Transverse colon (tissue), 4 donors: ENCODE results near the gene TALDO1. TPM values are rescaled to one million over a fixed set of nuclear protein-coding genes. Genes with fewer than 3 reads are reported as not detected.

Experiments
- DNase-seq: peaks from one replicate; pipeline ENCODE4 v3.0.0-alpha.2; 2019
- H3K27ac ChIP-seq, 4 donors: fragments of 200-600 bp; sonication (generic); 2 replicates each; pipeline ENCODE4 v1.5.1; 2016 to 2018; ENCODE audit warnings: inconsistent platforms in 4 of 4
- H3K27me3 ChIP-seq: fragments of 200-600 bp; sonication (generic); 2 replicates; pipeline ENCODE4 v1.5.1; 2017; ENCODE audit warnings: inconsistent platforms
- H3K36me3 ChIP-seq, 4 donors: fragments of 200-600 bp; sonication (generic); 2 replicates each; pipeline ENCODE4 v1.5.1; 2017 to 2019; ENCODE audit warnings: inconsistent platforms in 4 of 4
- H3K4me1 ChIP-seq, 4 donors: fragments of 200-600 bp; sonication (generic); 2 replicates each; pipeline ENCODE4 v1.5.1; 2017 to 2020; ENCODE audit warnings: inconsistent platforms in 4 of 4
- H3K4me3 ChIP-seq, 4 donors: fragments of 200-600 bp; sonication (generic); 1 replicate in 1 of 4; 2 replicates in 3 of 4; pipeline versions ENCODE4 v1.5.1 to v1.6.1; 2017 to 2019; ENCODE audit warnings: inconsistent platforms in 4 of 4
- H3K9me3 ChIP-seq, 2 donors: fragments of 200-600 bp; sonication (generic); 2 replicates each; pipeline ENCODE4 v1.5.1; 2017 to 2019; ENCODE audit warnings: inconsistent platforms in 2 of 2
- EP300 ChIP-seq: sonication (generic); formaldehyde crosslinking; IDR thresholded peaks from one replicate; pipeline ENCODE4 v1.6.1; 2017; ENCODE audit warnings: antibody characterized with exemption, low read depth
- POLR2A ChIP-seq: fragments of 450-650 bp; IDR thresholded peaks from one replicate; pipeline ENCODE4 v1.6.1; 2016; ENCODE audit warnings: antibody characterized with exemption, mild to moderate bottlenecking, moderate library complexity
- POLR2AphosphoS5 ChIP-seq, 3 donors: sonication (generic); formaldehyde crosslinking; IDR thresholded peaks; one replicate each; pipeline ENCODE4 v1.6.1; 2016; ENCODE audit warnings: antibody characterized with exemption in 3 of 3
- WGBS, 2 donors: methylation state at CpG; one replicate each; pipeline ENCODE4 v1.1.5; 2018; ENCODE audit warnings: low coverage in 1 of 2; 5-methylcytosine and 5-hydroxymethylcytosine counted together
- in situ Hi-C, 4 donors: fragments of 200-750 bp; cut with MboI; loops; one replicate each; pipeline versions ENCODE4 v1.15.0 to v1.15.1; 2017; ENCODE audit warnings: low sequenced_read_pairs in 3 of 4, low pct_ligation_motif_present in 1 of 4, low pct_unique_long_range_greater_than_20kb in 1 of 4
- intact Hi-C: fragments of 100-400 bp; cut with DNase I; formaldehyde crosslinking; loops from one replicate; pipeline ENCODE4 v1.15.1; 2023; ENCODE audit warnings: low total_unique reads
- total RNA-seq, 4 donors: library from RNA; depleted of rRNA; stranded (reverse); fragments of >200 nt; gene quantifications; one replicate each; pipeline ENCODE4 v1.1.0, GENCODE V29; 2016
- TF ChIP-seq, protein P1 (sequence below), 5 experiments: fragments of 200-600 bp in 3 of 5; fragments of 450-650 bp in 2 of 5; sonication (generic) in 3 of 5; IDR thresholded peaks; 1 replicate in 2 of 5; 2 replicates in 3 of 5; pipeline ENCODE4 v1.5.1; 2016 to 2017; ENCODE audit warnings: antibody characterized with exemption in 5 of 5, inconsistent platforms in 3 of 5, mild to moderate bottlenecking in 2 of 5, moderate library complexity in 1 of 5

Gene TALDO1
- total RNA-seq, 4 donors from 2014 or later = 124 to 164 (median 141) TPM

- 63 to 80% methylated on average over 2 to 14 of the region's 14 CpGs for WGBS, 2 donors
- H3K4me3 ChIP-seq = peak overlapping the region in 1 of 4 donors; percentile 87
- no peak for TF ChIP-seq POLR2AphosphoS5 (IDR thresholded peaks at IDR 0.05)
- no peak for TF ChIP-seq POLR2A
- TF ChIP-seq, protein P1, sequence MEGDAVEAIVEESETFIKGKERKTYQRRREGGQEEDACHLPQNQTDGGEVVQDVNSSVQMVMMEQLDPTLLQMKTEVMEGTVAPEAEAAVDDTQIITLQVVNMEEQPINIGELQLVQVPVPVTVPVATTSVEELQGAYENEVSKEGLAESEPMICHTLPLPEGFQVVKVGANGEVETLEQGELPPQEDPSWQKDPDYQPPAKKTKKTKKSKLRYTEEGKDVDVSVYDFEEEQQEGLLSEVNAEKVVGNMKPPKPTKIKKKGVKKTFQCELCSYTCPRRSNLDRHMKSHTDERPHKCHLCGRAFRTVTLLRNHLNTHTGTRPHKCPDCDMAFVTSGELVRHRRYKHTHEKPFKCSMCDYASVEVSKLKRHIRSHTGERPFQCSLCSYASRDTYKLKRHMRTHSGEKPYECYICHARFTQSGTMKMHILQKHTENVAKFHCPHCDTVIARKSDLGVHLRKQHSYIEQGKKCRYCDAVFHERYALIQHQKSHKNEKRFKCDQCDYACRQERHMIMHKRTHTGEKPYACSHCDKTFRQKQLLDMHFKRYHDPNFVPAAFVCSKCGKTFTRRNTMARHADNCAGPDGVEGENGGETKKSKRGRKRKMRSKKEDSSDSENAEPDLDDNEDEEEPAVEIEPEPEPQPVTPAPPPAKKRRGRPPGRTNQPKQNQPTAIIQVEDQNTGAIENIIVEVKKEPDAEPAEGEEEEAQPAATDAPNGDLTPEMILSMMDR (IDR thresholded peaks at IDR 0.05) = no peak
- no peak for TF ChIP-seq EP300
Measured at GRCh38 chr11:811446-812245, 64.4 kb downstream of the TALDO1 start.

DNA sequence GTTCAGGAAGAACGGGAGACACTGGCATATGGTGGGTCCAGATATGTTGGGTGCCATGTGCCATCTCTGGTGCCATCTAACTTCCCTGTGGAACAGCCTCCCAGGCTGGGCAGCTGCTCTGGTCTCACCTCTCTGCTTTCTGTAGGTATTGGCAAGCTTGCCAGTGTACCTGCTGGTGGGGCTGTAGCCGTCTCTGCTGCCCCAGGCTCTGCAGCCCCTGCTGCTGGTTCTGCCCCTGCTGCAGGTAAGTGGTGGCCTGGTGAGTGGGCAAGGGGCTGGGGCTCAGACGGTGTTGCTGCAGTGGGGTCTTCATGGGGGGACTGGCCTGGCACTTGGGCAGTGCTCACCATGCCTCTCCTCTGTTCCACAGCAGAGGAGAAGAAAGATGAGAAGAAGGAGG, 65.1 kb downstream of the TALDO1 start:
- peaks cover 0 to 13% (median 3%) of the 10 kb centered on the region in 4 donors for H3K36me3 ChIP-seq
- no peaks in the 10 kb centered on the region for H3K27me3 ChIP-seq
- 76% methylated on average over 3 of the region's 3 CpGs; no CpG with 5 or more reads in 1 of the 2 donors for WGBS, 2 donors
- TF ChIP-seq EP300 = no peak
- TF ChIP-seq, protein P1 (IDR thresholded peaks at IDR 0.05) = no peak
- in situ Hi-C loops = no loop called here
- intact Hi-C loops = no loop called here
- H3K9me3 ChIP-seq = no peaks in the 10 kb centered on the region
- DNase-seq = no peak
- H3K4me1 ChIP-seq = peaks cover 6 to 33% (median 28%) of the 10 kb centered on the region in 4 donors
- no peak overlapping the region for H3K27ac ChIP-seq
- no peak overlapping the region for H3K4me3 ChIP-seq

More at GRCh38 chr11:811446-812245, 64.4 kb downstream of the TALDO1 start:
- Histone ChIP-seq H3K27ac (peak overlapping the region in 3 of 4 donors; percentile 94 to 96 (median 95)), H3K9me3 (no peaks in the 10 kb centered on the region), H3K36me3 (peaks cover 0 to 13% (median 3%) of the 10 kb centered on the region in 4 donors), H3K27me3 (no peaks in the 10 kb centered on the region), H3K4me1 (peaks cover 6 to 33% (median 28%) of the 10 kb centered on the region in 4 donors)
- DNase-seq = no peak
- intact Hi-C loops = no loop called here
- in situ Hi-C loops = no loop called here

DNA sequence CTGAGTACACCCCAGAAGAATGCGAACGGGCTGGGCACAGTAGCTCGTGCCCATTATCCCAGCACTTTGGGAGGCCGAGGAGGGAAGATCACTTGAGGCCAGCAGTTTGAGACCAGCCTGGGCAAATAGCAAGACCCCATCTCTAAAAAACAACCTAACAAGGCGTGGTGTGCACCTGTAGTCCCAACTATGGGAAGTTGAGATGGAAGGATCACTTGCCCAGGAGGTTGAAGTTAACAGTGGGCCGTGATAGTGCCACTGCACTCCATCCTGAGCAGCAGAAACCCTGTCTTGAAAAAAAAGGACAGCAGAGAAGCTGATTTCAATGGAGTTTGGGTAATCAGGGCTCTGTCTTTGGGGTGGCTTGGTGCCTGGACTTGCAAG, 65.8 kb downstream of the TALDO1 start:
- Histone ChIP-seq H3K4me3 (no peak overlapping the region), H3K4me1 (peaks cover 6 to 30% (median 21%) of the 10 kb centered on the region in 4 donors), H3K27ac (no peak overlapping the region), H3K9me3 (no peaks in the 10 kb centered on the region), H3K36me3 (peaks cover 0 to 13% (median 3%) of the 10 kb centered on the region in 4 donors), H3K27me3 (no peaks in the 10 kb centered on the region)
- WGBS, 2 donors = 91 to 100% methylated on average over 2 to 6 of the region's 6 CpGs
- intact Hi-C loops (no loop called here), in situ Hi-C loops (no loop called here)
- no peak for DNase-seq
- TF ChIP-seq EP300 (no peak), POLR2A (no peak), POLR2AphosphoS5 (IDR thresholded peaks at IDR 0.05) (no peak)
- TF ChIP-seq, protein P1 (IDR thresholded peaks at IDR 0.05) = no peak

GRCh38 chr11:813456-814096, 66.3 kb downstream of the TALDO1 start:
- Histone ChIP-seq H3K4me1 (peaks cover 6 to 29% (median 18%) of the 10 kb centered on the region in 4 donors), H3K4me3 (no peak overlapping the region), H3K36me3 (peaks cover 0 to 13% (median 3%) of the 10 kb centered on the region in 4 donors), H3K27ac (no peak overlapping the region), H3K9me3 (no peaks in the 10 kb centered on the region), H3K27me3 (no peaks in the 10 kb centered on the region)
- in situ Hi-C loops = no loop called here
- TF ChIP-seq, protein P1 (IDR thresholded peaks at IDR 0.05) = no peak
- no peak for TF ChIP-seq POLR2A
- no peak for TF ChIP-seq POLR2AphosphoS5 (IDR thresholded peaks at IDR 0.05)
- no peak for TF ChIP-seq EP300
- intact Hi-C loops = no loop called here
- WGBS, 2 donors = 82% methylated on average over 9 of the region's 9 CpGs; no CpG with 5 or more reads in 1 of the 2 donors
- no peak for DNase-seq
